ENCODE results near the gene ATP5PB.

ATP5PB gene

GRCh38 chr1:111462370-111463028, 13.2 kb downstream of the ATP5PB start:
- TF ChIP-seq ZFP3 (CRISPR knock-in tag; IDR thresholded peaks at IDR 0.05), result no peak
- no peak for ATAC-seq

GRCh38 chr1:111463029-111463683, 13.9 kb downstream of the ATP5PB start:
- ATAC-seq, result peak; percentile 54
- no peak for TF ChIP-seq CREB5 (CRISPR knock-in tag; IDR thresholded peaks at IDR 0.05; ENCODE audit: low read depth)
- TF ChIP-seq ARNTL (CRISPR knock-in tag; IDR thresholded peaks at IDR 0.05; ENCODE audit: borderline replicate concordance, low read depth), result no peak
- TF ChIP-seq CSDC2 (CRISPR knock-in tag; IDR thresholded peaks at IDR 0.05), result no peak
- TF ChIP-seq OSR1 (CRISPR knock-in tag; IDR thresholded peaks at IDR 0.05), result no peak
- TF ChIP-seq TOX (CRISPR knock-in tag; IDR thresholded peaks at IDR 0.05; ENCODE audit: borderline replicate concordance), result no peak
- TF ChIP-seq BACH2 (CRISPR knock-in tag; IDR thresholded peaks at IDR 0.05; ENCODE audit: borderline replicate concordance), result no peak
- no peak for TF ChIP-seq GLIS3 (CRISPR knock-in tag; IDR thresholded peaks at IDR 0.05)
- no peak for TF ChIP-seq ZNF565 (CRISPR knock-in tag; conservative IDR thresholded peaks at IDR 0.05; ENCODE audit: low read depth)
- no peak for TF ChIP-seq PATZ1 (CRISPR knock-in tag; IDR thresholded peaks at IDR 0.05; ENCODE audit: borderline replicate concordance)

GRCh38 chr1:111465754-111466153, 16.5 kb downstream of the ATP5PB start:
- ATAC-seq, result no peak

More at GRCh38 chr1:111465754-111466153, 16.5 kb downstream of the ATP5PB start:
- TF ChIP-seq ZNF70 (CRISPR knock-in tag; IDR thresholded peaks at IDR 0.05) (no peak), RARB (CRISPR knock-in tag; IDR thresholded peaks at IDR 0.05) (no peak), OSR1 (CRISPR knock-in tag; IDR thresholded peaks at IDR 0.05) (no peak), ESRRG (CRISPR knock-in tag; IDR thresholded peaks at IDR 0.05) (no peak), ZFP3 (CRISPR knock-in tag; IDR thresholded peaks at IDR 0.05) (no peak), TSHZ2 (CRISPR knock-in tag; IDR thresholded peaks at IDR 0.05) (no peak), ZNF565 (CRISPR knock-in tag; conservative IDR thresholded peaks at IDR 0.05; ENCODE audit: low read depth) (no peak), CREB5 (CRISPR knock-in tag; IDR thresholded peaks at IDR 0.05; ENCODE audit: low read depth) (no peak), POU6F1 (CRISPR knock-in tag; IDR thresholded peaks at IDR 0.05; ENCODE audit: borderline replicate concordance, low read depth) (no peak), CSRNP3 (CRISPR knock-in tag; IDR thresholded peaks at IDR 0.05) (no peak), ISL1 (CRISPR knock-in tag; IDR thresholded peaks at IDR 0.05) (no peak), SNAI2 (CRISPR knock-in tag; IDR thresholded peaks at IDR 0.05) (no peak), GLIS3 (CRISPR knock-in tag; IDR thresholded peaks at IDR 0.05) (no peak), TCF4 (CRISPR knock-in tag; IDR thresholded peaks at IDR 0.05; ENCODE audit: borderline replicate concordance) (no peak), ARNTL (CRISPR knock-in tag; IDR thresholded peaks at IDR 0.05; ENCODE audit: borderline replicate concordance, low read depth) (no peak), ZNF8 (CRISPR knock-in tag; IDR thresholded peaks at IDR 0.05) (no peak)
